Hepatocyte (in vitro differentiated cells): ENCODE measurements around the gene SLC26A11.
"Not testable (repeated sequence)": the region's sequence is repeated elsewhere in the genome, so short reads cannot be mapped to it uniquely, and the experiment has no call there.

Experiments
- EZH2 ChIP-seq: fragments of 200-600 bp; sonication (generic); IDR thresholded peaks from 2 replicates; pipeline ENCODE4 v1.6.1; 2016; ENCODE audit warnings: antibody characterized with exemption, mild to moderate bottlenecking, borderline replicate concordance
- EZH2phosphoT487 ChIP-seq: fragments of 200-600 bp; sonication (generic); IDR thresholded peaks from one replicate; pipeline ENCODE4 v1.6.1; 2018; ENCODE audit warnings: antibody characterized with exemption, mild to moderate bottlenecking, low read depth, moderate library complexity; ENCODE audit not compliant: unreplicated experiment, severe bottlenecking
- TF ChIP-seq, protein P1 (sequence below): fragments of 200-600 bp; sonication (generic); IDR thresholded peaks from 2 replicates; pipeline ENCODE4 v1.5.1; 2016; ENCODE audit warnings: antibody characterized with exemption, mild to moderate bottlenecking; ENCODE audit not compliant: poor library complexity

GRCh38 chr17:80258296-80258695, 38.1 kb downstream of the SLC26A11 start:
- TF ChIP-seq, protein P1, sequence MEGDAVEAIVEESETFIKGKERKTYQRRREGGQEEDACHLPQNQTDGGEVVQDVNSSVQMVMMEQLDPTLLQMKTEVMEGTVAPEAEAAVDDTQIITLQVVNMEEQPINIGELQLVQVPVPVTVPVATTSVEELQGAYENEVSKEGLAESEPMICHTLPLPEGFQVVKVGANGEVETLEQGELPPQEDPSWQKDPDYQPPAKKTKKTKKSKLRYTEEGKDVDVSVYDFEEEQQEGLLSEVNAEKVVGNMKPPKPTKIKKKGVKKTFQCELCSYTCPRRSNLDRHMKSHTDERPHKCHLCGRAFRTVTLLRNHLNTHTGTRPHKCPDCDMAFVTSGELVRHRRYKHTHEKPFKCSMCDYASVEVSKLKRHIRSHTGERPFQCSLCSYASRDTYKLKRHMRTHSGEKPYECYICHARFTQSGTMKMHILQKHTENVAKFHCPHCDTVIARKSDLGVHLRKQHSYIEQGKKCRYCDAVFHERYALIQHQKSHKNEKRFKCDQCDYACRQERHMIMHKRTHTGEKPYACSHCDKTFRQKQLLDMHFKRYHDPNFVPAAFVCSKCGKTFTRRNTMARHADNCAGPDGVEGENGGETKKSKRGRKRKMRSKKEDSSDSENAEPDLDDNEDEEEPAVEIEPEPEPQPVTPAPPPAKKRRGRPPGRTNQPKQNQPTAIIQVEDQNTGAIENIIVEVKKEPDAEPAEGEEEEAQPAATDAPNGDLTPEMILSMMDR = not testable (repeated sequence)
- TF ChIP-seq EZH2, EZH2phosphoT487: not testable (repeated sequence)
